SK-N-SH (cell line): ENCODE data around the gene GALNT1. TPM values are rescaled to one million over a fixed set of nuclear protein-coding genes. Genes with fewer than 3 reads are reported as not detected.

Source experiments
- CTCF ChIA-PET: fragments of 300-600, 350-600 bp; formaldehyde crosslinking; extraction: SDS; loops from one replicate; lab custom pipeline; 2021; lab: Yijun Ruan, JAX
- POLR2A ChIA-PET: fragments of 350-600 bp; sonication (Branson Sonifier 250); formaldehyde crosslinking; extraction: SDS; loops from one replicate; lab custom pipeline; 2020; ENCODE audit warnings: antibody characterized with exemption, inconsistent platforms; lab: Yijun Ruan, JAX
- DNase-seq: peaks from one replicate; pipeline ENCODE4 v3.0.0; 2012
- H2AFZ ChIP-seq: fragments of 200-600 bp; sonication (generic); 2 replicates; pipeline ENCODE4 v1.8.1; 2016; ENCODE audit warnings: antibody characterized with exemption, mild to moderate bottlenecking, low read depth
- H3F3A ChIP-seq: fragments of 200-600 bp; sonication (generic); replicated peaks from 2 replicates; pipeline ENCODE3; 2016; ENCODE audit warnings: antibody characterized with exemption, mild to moderate bottlenecking; ENCODE audit not compliant: insufficient read depth
- H3K27ac ChIP-seq, 2 experiments: fragments of 200-500 bp in 1 of 2; fragments of 200-600 bp in 1 of 2; sonication (Bioruptor generic) in 1 of 2; sonication (generic), shearing (Covaris generic) in 1 of 2; 2 replicates each; pipeline versions ENCODE4 v1.5.1 to v1.6.1; 2014 to 2016; ENCODE audit warnings: low read depth in 2 of 2, inconsistent platforms in 1 of 2, low read length in 1 of 2, mild to moderate bottlenecking in 1 of 2, mixed read lengths in 1 of 2
- H3K27me3 ChIP-seq: fragments of 200-600 bp; sonication (generic), shearing (Covaris generic); 2 replicates; pipeline ENCODE4 v1.6.1; 2016; ENCODE audit warnings: mixed run types; ENCODE audit not compliant: insufficient read depth
- H3K36me3 ChIP-seq, 2 experiments: fragments of 200-500 bp in 1 of 2; fragments of 200-600 bp in 1 of 2; sonication (Bioruptor generic) in 1 of 2; sonication (generic) in 1 of 2; replicated peaks in 1 of 2; 2 replicates each; pipeline versions ENCODE3 to v1.5.1; 2014 to 2016; ENCODE audit warnings: low read length in 1 of 2, mild to moderate bottlenecking in 1 of 2; ENCODE audit not compliant: insufficient read depth in 2 of 2, control insufficient read depth in 1 of 2
- H3K4me1 ChIP-seq, 2 experiments: fragments of 200-500 bp in 1 of 2; fragments of 200-600 bp in 1 of 2; sonication (Bioruptor generic) in 1 of 2; sonication (generic), shearing (Covaris generic) in 1 of 2; 2 replicates each; pipeline versions ENCODE4 v1.5.1 to v1.6.1; 2014 to 2016; ENCODE audit warnings: low read depth in 1 of 2, low read length in 1 of 2, mixed run types in 1 of 2; ENCODE audit not compliant: insufficient read depth in 2 of 2, control insufficient read depth in 1 of 2
- H3K4me2 ChIP-seq: fragments of 200-600 bp; sonication (generic), shearing (Covaris generic); 2 replicates; pipeline ENCODE4 v1.6.1; 2017; ENCODE audit warnings: mixed run types
- H3K4me3 ChIP-seq, 2 experiments: fragments of 200-500 bp in 1 of 2; fragments of 200-600 bp in 1 of 2; sonication (Bioruptor generic) in 1 of 2; sonication (generic), shearing (Covaris generic) in 1 of 2; 2 replicates each; pipeline versions ENCODE4 v1.5.1 to v1.8.1; 2014 to 2016; ENCODE audit warnings: low read depth in 2 of 2, inconsistent platforms in 1 of 2, low read length in 1 of 2, mild to moderate bottlenecking in 1 of 2, mixed read lengths in 1 of 2, moderate library complexity in 1 of 2
- H3K79me2 ChIP-seq: fragments of 200-600 bp; sonication (generic); 2 replicates; pipeline ENCODE4 v1.8.1; 2017; ENCODE audit warnings: mild to moderate bottlenecking; ENCODE audit not compliant: insufficient read depth
- H3K9ac ChIP-seq: fragments of 200-600 bp; sonication (generic); 2 replicates; pipeline ENCODE4 v1.6.1; 2017; ENCODE audit warnings: mixed run types
- H3K9me2 ChIP-seq: fragments of 200-600 bp; sonication (generic); 2 replicates; pipeline ENCODE4 v1.6.1; 2017; ENCODE audit warnings: mixed run types
- H3K9me3 ChIP-seq: fragments of 200-600 bp; sonication (generic); 2 replicates; pipeline ENCODE4 v1.6.1; 2017; ENCODE audit warnings: mixed run types, mild to moderate bottlenecking, moderate library complexity
- H4K20me1 ChIP-seq: fragments of 200-600 bp; sonication (generic); 2 replicates; pipeline ENCODE4 v1.6.1; 2017; ENCODE audit warnings: mild to moderate bottlenecking, mixed run types; ENCODE audit not compliant: insufficient read depth
- CTCF ChIP-seq: fragments of 200-600 bp; sonication (generic); IDR thresholded peaks from 2 replicates; pipeline ENCODE4 v1.6.1; 2017; ENCODE audit warnings: antibody characterized with exemption, mild to moderate bottlenecking, moderate library complexity
- ELF1 ChIP-seq: IDR thresholded peaks from 2 replicates; pipeline ENCODE4 v1.4.0; 2012
- EZH2phosphoT487 ChIP-seq: fragments of 200-600 bp; sonication (generic); IDR thresholded peaks from 2 replicates; pipeline ENCODE4 v1.6.1; 2017; ENCODE audit warnings: low read depth, mixed run types, mild to moderate bottlenecking, antibody characterized with exemption, moderate library complexity, borderline replicate concordance
- FOSL2 ChIP-seq: IDR thresholded peaks from 2 replicates; pipeline ENCODE4 v1.4.0; 2012; ENCODE audit warnings: low read depth, mild to moderate bottlenecking, moderate library complexity, borderline replicate concordance
- FOXJ3 ChIP-seq: sonication (generic); formaldehyde crosslinking; IDR thresholded peaks from 2 replicates; pipeline ENCODE4 v1.5.1; 2020; ENCODE audit warnings: mild to moderate bottlenecking, missing genetic modification reagents
- FOXM1 ChIP-seq: IDR thresholded peaks from 2 replicates; pipeline ENCODE4 v1.4.0; 2012; ENCODE audit warnings: low read depth, mild to moderate bottlenecking
- GABPA ChIP-seq: IDR thresholded peaks from 2 replicates; pipeline ENCODE4 v1.4.0; 2012; ENCODE audit warnings: low read depth, mild to moderate bottlenecking
- GATA2 ChIP-seq: sonication (generic); formaldehyde crosslinking; IDR thresholded peaks from 2 replicates; pipeline ENCODE4 v1.5.0; 2020; ENCODE audit warnings: mild to moderate bottlenecking, missing genetic modification reagents
- IRF3 ChIP-seq: fragments of 150-350 bp; IDR thresholded peaks from 2 replicates; pipeline ENCODE4 v1.6.1; 2016; ENCODE audit warnings: mild to moderate bottlenecking, low read depth, low read length
- MAX ChIP-seq: IDR thresholded peaks from 2 replicates; pipeline ENCODE4 v1.4.0; 2012; ENCODE audit warnings: low read depth
- MEF2A ChIP-seq: IDR thresholded peaks from 2 replicates; pipeline ENCODE4 v1.4.0; 2012; ENCODE audit warnings: low read depth, borderline replicate concordance
- NFIC ChIP-seq: IDR thresholded peaks from 2 replicates; pipeline ENCODE4 v1.4.0; 2012; ENCODE audit warnings: borderline replicate concordance
- NRF1 ChIP-seq: IDR thresholded peaks from 2 replicates; pipeline ENCODE4 v1.6.1; 2012; ENCODE audit warnings: low read depth, mild to moderate bottlenecking, low read length
- PBX3 ChIP-seq: IDR thresholded peaks from 2 replicates; pipeline ENCODE4; 2012
- RAD21 ChIP-seq: IDR thresholded peaks from 2 replicates; pipeline ENCODE4 v1.6.1; 2012; ENCODE audit warnings: mild to moderate bottlenecking, low read length
- RFX5 ChIP-seq: IDR thresholded peaks from 2 replicates; pipeline ENCODE4 v1.6.1; 2012; ENCODE audit warnings: mild to moderate bottlenecking, improper control_type of control experiment, low read length
- RXRA ChIP-seq: IDR thresholded peaks from 2 replicates; pipeline ENCODE4 v1.4.0; 2012; ENCODE audit warnings: low read depth, mild to moderate bottlenecking, borderline replicate concordance
- SMC3 ChIP-seq: IDR thresholded peaks from 2 replicates; pipeline ENCODE4 v1.6.1; 2012; ENCODE audit warnings: low read depth, low read length, improper control_type of control experiment
- TCF12 ChIP-seq: IDR thresholded peaks from 2 replicates; pipeline ENCODE4 v1.4.0; 2012
- TEAD4 ChIP-seq: IDR thresholded peaks from 2 replicates; pipeline ENCODE4 v1.4.0; 2012; ENCODE audit warnings: mild to moderate bottlenecking, borderline replicate concordance; ENCODE audit not compliant: insufficient read depth
- USF1 ChIP-seq: IDR thresholded peaks from 2 replicates; pipeline ENCODE4 v1.4.0; 2012; ENCODE audit warnings: low read depth, borderline replicate concordance
- YY1 ChIP-seq: IDR thresholded peaks from 2 replicates; pipeline ENCODE4 v1.4.0; 2012; ENCODE audit warnings: low read depth, mild to moderate bottlenecking
- WGBS: methylation state at CpG from one replicate; pipeline ENCODE4 v1.1.6; 2017; ENCODE audit warnings: low lambda C conversion rate; 5-methylcytosine and 5-hydroxymethylcytosine counted together
- polyA plus RNA-seq, 3 experiments: library from polyadenylated mRNA; depleted of rRNA; stranded (reverse); fragments of >200 nt; gene quantifications; 2 replicates each; pipeline ENCODE4 v1.2.3, GENCODE V29; 2012
- TF ChIP-seq, protein P1 (sequence below): fragments of 150-350 bp; IDR thresholded peaks from 2 replicates; pipeline ENCODE4 v1.6.1; 2017; ENCODE audit warnings: antibody characterized with exemption, low read length, low read depth, borderline replicate concordance

GALNT1 gene
- polyA plus RNA-seq, 1 of the 3 experiments (the other 2 are of a cell fraction), result 15.7 TPM

DNA sequence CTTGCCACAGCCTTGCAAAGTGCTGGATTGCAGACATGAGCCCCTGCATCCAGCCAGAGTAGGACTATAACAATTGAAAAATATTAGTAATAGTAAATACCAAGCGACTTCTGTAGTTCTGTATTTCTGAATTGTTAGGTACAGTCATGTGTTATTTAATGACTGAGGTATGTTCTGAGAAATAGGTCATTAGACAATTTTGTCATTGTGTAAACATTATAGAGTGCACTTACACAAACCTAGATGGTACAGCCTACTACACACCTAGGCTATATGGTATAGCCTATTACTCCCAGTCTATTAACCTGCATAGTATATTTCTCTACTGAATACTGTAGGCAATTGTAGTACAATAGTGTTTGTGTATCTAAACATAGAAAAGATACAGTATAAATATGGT lies 92.1 kb downstream of the GALNT1 start:
- Histone ChIP-seq H3K9me3 (no peaks in the 10 kb centered on the region), H3F3A (no peaks in the 10 kb centered on the region), H3K9ac (no peak overlapping the region), H3K36me3 (peaks cover 9 to 11% of the 10 kb centered on the region in 2 experiments), H3K4me3 (no peak overlapping the region), H4K20me1 (peaks cover 5% of the 10 kb centered on the region; the same call in 1 of the 2 replicates), H3K27me3 (no peaks in the 10 kb centered on the region), H3K9me2 (no peaks in the 10 kb centered on the region), H2AFZ (no peak overlapping the region), H3K79me2 (no peaks in the 10 kb centered on the region; the same call in 1 of the 2 replicates), H3K27ac (no peak overlapping the region), H3K4me1 (no peaks in the 10 kb centered on the region), H3K4me2 (no peak overlapping the region)
- WGBS, result 83% methylated on average over 1 of the region's 1 CpG
- ChIA-PET POLR2A (no interaction called here), CTCF (no interaction called here)
- DNase-seq, result no peak
- TF ChIP-seq USF1 (no peak), FOSL2 (no peak), GABPA (no peak), MAX (no peak), IRF3 (no peak), NFIC (no peak), SMC3 (no peak), NRF1 (no peak), FOXM1 (no peak), ELF1 (no peak), RAD21 (no peak), TEAD4 (no peak), RFX5 (no peak)
- TF ChIP-seq, protein P1, sequence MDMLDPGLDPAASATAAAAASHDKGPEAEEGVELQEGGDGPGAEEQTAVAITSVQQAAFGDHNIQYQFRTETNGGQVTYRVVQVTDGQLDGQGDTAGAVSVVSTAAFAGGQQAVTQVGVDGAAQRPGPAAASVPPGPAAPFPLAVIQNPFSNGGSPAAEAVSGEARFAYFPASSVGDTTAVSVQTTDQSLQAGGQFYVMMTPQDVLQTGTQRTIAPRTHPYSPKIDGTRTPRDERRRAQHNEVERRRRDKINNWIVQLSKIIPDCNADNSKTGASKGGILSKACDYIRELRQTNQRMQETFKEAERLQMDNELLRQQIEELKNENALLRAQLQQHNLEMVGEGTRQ, result no peak

DNA sequence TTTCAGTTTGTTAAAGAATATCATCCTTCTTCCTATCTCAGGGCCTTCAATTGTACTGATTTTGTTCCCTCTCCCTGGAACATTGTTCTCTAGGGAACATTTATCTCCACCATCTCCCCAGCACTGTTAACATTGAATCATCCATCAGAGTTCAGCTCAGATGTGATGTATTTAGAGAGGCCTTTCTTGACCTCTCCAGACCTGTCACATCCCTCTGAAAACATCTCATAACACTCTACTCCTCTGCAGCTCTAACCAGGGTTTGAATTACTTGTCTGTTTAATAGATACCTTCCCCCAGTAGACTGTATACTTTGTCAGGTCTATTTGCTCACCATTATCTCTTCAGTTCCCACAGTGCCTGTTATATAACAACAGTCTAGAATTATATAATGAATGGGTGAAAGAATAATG lies 98.6 kb downstream of the GALNT1 start:
- DNase-seq, result no peak
- Histone ChIP-seq H3K27me3 (no peaks in the 10 kb centered on the region), H3K9ac (no peak overlapping the region), H3F3A (no peaks in the 10 kb centered on the region), H4K20me1 (no peaks in the 10 kb centered on the region), H3K36me3 (peaks cover 19 to 36% of the 10 kb centered on the region in 2 experiments), H3K9me2 (no peaks in the 10 kb centered on the region), H3K9me3 (no peaks in the 10 kb centered on the region), H3K4me2 (no peak overlapping the region), H2AFZ (no peak overlapping the region), H3K4me1 (no peaks in the 10 kb centered on the region), H3K4me3 (no peak overlapping the region), H3K27ac (no peak overlapping the region), H3K79me2 (no peaks in the 10 kb centered on the region; the same call in 1 of the 2 replicates)
- TF ChIP-seq NRF1 (no peak), GATA2 (CRISPR knock-in tag) (no peak), YY1 (no peak), MEF2A (no peak), NFIC (no peak), FOXJ3 (no peak), GABPA (no peak), CTCF (no peak), TEAD4 (no peak), TCF12 (no peak), EZH2phosphoT487 (no peak), RAD21 (no peak), RXRA (no peak), PBX3 (no peak), SMC3 (no peak)
- CTCF ChIA-PET, result no interaction called here
- POLR2A ChIA-PET, result no interaction called here
